IMR-90 (cell line): ENCODE data around the gene HINT3. TPM values are rescaled to one million over a fixed set of nuclear protein-coding genes. Genes with fewer than 3 reads are reported as not detected.

Source experiments
- ATAC-seq: fragments of 200-7000 bp; cut with Tn5 transposase; 2 replicates; pipeline ENCODE4 v1.9.1; 2020; ENCODE audit warnings: low read depth, mild to moderate bottlenecking, moderate library complexity
- BruUV-seq: library from RNA; stranded (reverse); fragments of 400-500 nt; replicated peaks from 2 replicates; lab custom pipeline; 2021; lab: Mats Ljungman, UMichigan
- CTCF ChIA-PET: fragments of 300-600 bp; formaldehyde crosslinking; extraction: SDS; loops from one replicate; lab custom pipeline; 2021; ENCODE audit warnings: antibody characterized with exemption; lab: Yijun Ruan, JAX
- POLR2A ChIA-PET: fragments of 300-600 bp; sonication (Branson Sonifier 250); formaldehyde crosslinking; loops from one replicate; lab custom pipeline; 2022; ENCODE audit warnings: antibody characterized with exemption; ENCODE audit not compliant: unreplicated experiment; lab: Charles Lee
- DNase-seq: peaks from one replicate; pipeline ENCODE4 v3.0.0; 2013
- H2AFZ ChIP-seq: replicated peaks from 2 replicates; pipeline ENCODE3; 2013; ENCODE audit warnings: low read length, mild to moderate bottlenecking; ENCODE audit not compliant: poor library complexity
- H2AK5ac ChIP-seq: 2 replicates; pipeline ENCODE4 v1.6.1; 2013; ENCODE audit warnings: low read depth, low read length, inconsistent platforms
- H2AK9ac ChIP-seq: replicated peaks from 2 replicates; pipeline ENCODE3; 2013; ENCODE audit warnings: mild to moderate bottlenecking, low read depth, low read length, moderate library complexity; ENCODE audit not compliant: poor library complexity
- H2BK120ac ChIP-seq: 2 replicates; pipeline ENCODE4 v1.6.1; 2013; ENCODE audit warnings: low read depth, low read length, inconsistent platforms
- H2BK15ac ChIP-seq: 3 replicates; pipeline ENCODE4 v1.6.1; 2013; ENCODE audit warnings: low read depth, low read length, inconsistent platforms
- H2BK20ac ChIP-seq: 2 replicates; pipeline ENCODE4 v1.6.1; 2013; ENCODE audit warnings: low read depth, mild to moderate bottlenecking, inconsistent platforms, low read length, moderate library complexity
- H2BK5ac ChIP-seq: 2 replicates; pipeline ENCODE4 v1.6.1; 2013; ENCODE audit warnings: mild to moderate bottlenecking, low read depth, low read length, inconsistent platforms; ENCODE audit not compliant: poor library complexity, severe bottlenecking
- H3K14ac ChIP-seq: replicated peaks from 2 replicates; pipeline ENCODE4 v1.6.1; 2013; ENCODE audit warnings: low read depth, low read length, inconsistent platforms
- H3K18ac ChIP-seq: 2 replicates; pipeline ENCODE4 v1.6.1; 2013; ENCODE audit warnings: low read depth, low read length, control low read depth
- H3K23ac ChIP-seq: 2 replicates; pipeline ENCODE4 v1.6.1; 2013; ENCODE audit warnings: low read depth, low read length, inconsistent platforms
- H3K27ac ChIP-seq: 2 replicates; pipeline ENCODE4 v1.5.1; 2013; ENCODE audit warnings: mild to moderate bottlenecking, control low read depth, low read length; ENCODE audit not compliant: insufficient read depth
- H3K27me3 ChIP-seq: 2 replicates; pipeline ENCODE4 v1.6.1; 2013; ENCODE audit warnings: low read length; ENCODE audit not compliant: control insufficient read depth, insufficient read depth
- H3K36me3 ChIP-seq: 2 replicates; pipeline ENCODE4 v1.6.1; 2013; ENCODE audit warnings: low read length, mixed read lengths; ENCODE audit not compliant: control insufficient read depth, insufficient read depth
- H3K4ac ChIP-seq: 2 replicates; pipeline ENCODE4 v1.6.1; 2013; ENCODE audit warnings: low read depth, low read length, inconsistent platforms
- H3K4me1 ChIP-seq: 2 replicates; pipeline ENCODE4 v1.6.1; 2013; ENCODE audit warnings: low read length, mixed read lengths; ENCODE audit not compliant: control insufficient read depth, insufficient read depth
- H3K4me2 ChIP-seq: 2 replicates; pipeline ENCODE4 v1.6.1; 2013; ENCODE audit warnings: low read depth, mild to moderate bottlenecking, control low read depth, low read length, moderate library complexity
- H3K4me3 ChIP-seq: 2 replicates; pipeline ENCODE4 v1.5.1; 2013; ENCODE audit warnings: low read depth, mild to moderate bottlenecking, control low read depth, low read length, moderate library complexity; ENCODE audit not compliant: insufficient read depth
- H3K56ac ChIP-seq: 2 replicates; pipeline ENCODE4 v1.6.1; 2013; ENCODE audit warnings: low read length, inconsistent platforms; ENCODE audit not compliant: insufficient read depth; ENCODE audit errors: extremely low read depth
- H3K79me1 ChIP-seq, 2 experiments: 2 replicates each; pipeline ENCODE4 v1.6.1; 2013; ENCODE audit warnings: low read length in 2 of 2, inconsistent platforms in 1 of 2, low read depth in 1 of 2
- H3K9ac ChIP-seq: 2 replicates; pipeline ENCODE4 v1.6.1; 2013; ENCODE audit warnings: low read depth, low read length, control low read depth
- H3K9me1 ChIP-seq: 2 replicates; pipeline ENCODE4 v1.6.1; 2013; ENCODE audit warnings: low read length, inconsistent platforms; ENCODE audit not compliant: insufficient read depth
- H3K9me3 ChIP-seq: 2 replicates; pipeline ENCODE4 v1.6.1; 2013; ENCODE audit warnings: low read length; ENCODE audit not compliant: control insufficient read depth, insufficient read depth
- H4K20me1 ChIP-seq: 2 replicates; pipeline ENCODE4 v1.6.1; 2013; ENCODE audit warnings: low read length, inconsistent platforms; ENCODE audit not compliant: insufficient read depth
- H4K5ac ChIP-seq: 2 replicates; pipeline ENCODE4 v1.6.1; 2013; ENCODE audit warnings: mild to moderate bottlenecking, low read depth, low read length, control low read depth
- H4K8ac ChIP-seq, 2 experiments: 2 replicates each; pipeline ENCODE4 v1.6.1; 2013; ENCODE audit warnings: low read depth in 2 of 2, low read length in 2 of 2, control low read depth in 1 of 2, inconsistent platforms in 1 of 2
- H4K91ac ChIP-seq: 2 replicates; pipeline ENCODE4 v1.6.1; 2013; ENCODE audit warnings: low read depth, low read length, inconsistent platforms; ENCODE audit not compliant: insufficient read depth
- CHD1 ChIP-seq: IDR thresholded peaks from 2 replicates; pipeline ENCODE4 v1.6.1; 2012; ENCODE audit warnings: low read depth, low read length, improper control_type of control experiment
- FOS ChIP-seq: fragments of 150-350 bp; IDR thresholded peaks from 2 replicates; pipeline ENCODE4 v1.6.1; 2016; ENCODE audit warnings: low read depth, low read length
- MAFK ChIP-seq: IDR thresholded peaks from 2 replicates; pipeline ENCODE4 v1.6.1; 2012; ENCODE audit warnings: low read depth, low read length, improper control_type of control experiment
- MAZ ChIP-seq: IDR thresholded peaks from 2 replicates; pipeline ENCODE4 v1.6.1; 2012; ENCODE audit warnings: low read depth, mild to moderate bottlenecking, low read length, improper control_type of control experiment, moderate library complexity, borderline replicate concordance
- NFE2L2 ChIP-seq: fragments of 150-350 bp; IDR thresholded peaks from 2 replicates; pipeline ENCODE4 v1.6.1; 2016; ENCODE audit warnings: low read depth, mild to moderate bottlenecking, low read length
- RCOR1 ChIP-seq: IDR thresholded peaks from 2 replicates; pipeline ENCODE4 v1.6.1; 2012; ENCODE audit warnings: mild to moderate bottlenecking, low read length, improper control_type of control experiment; ENCODE audit not compliant: insufficient replicate concordance
- WGBS, 2 experiments: methylation state at CpG; one replicate each; pipeline versions ENCODE4 v1.1.5 to v1.1.7; 2013; ENCODE audit warnings: missing lambda C conversion rate in 2 of 2; ENCODE audit not compliant: insufficient read length in 1 of 2; ENCODE audit errors: extremely low coverage in 2 of 2; 5-methylcytosine and 5-hydroxymethylcytosine counted together
- dilution Hi-C: fragments of 300-500 bp; cut with HindIII; formaldehyde crosslinking; loops from one replicate; pipeline ENCODE4 v1.14.3; 2018; ENCODE audit warnings: low sequenced_read_pairs; ENCODE audit not compliant: unreplicated experiment
- in situ Hi-C: fragments of 300-500 bp; cut with MboI; formaldehyde crosslinking; loops from 3 replicates; pipeline ENCODE4 v1.14.3; 2019; ENCODE audit warnings: low sequenced_read_pairs, inconsistent platforms, mixed read lengths
- intact Hi-C: fragments of 100-400 bp; cut with micrococcal nuclease; formaldehyde crosslinking; loops from 2 replicates; pipeline ENCODE4 v1.10.0; 2022
- polyA plus RNA-seq, 3 experiments: library from polyadenylated mRNA; depleted of rRNA; stranded (reverse); fragments of >200 nt; gene quantifications; 2 replicates each; pipeline ENCODE4 v1.2.3, GENCODE V29; 2012; ENCODE audit warnings: low replicate concordance in 1 of 3
- total RNA-seq: library from RNA; depleted of rRNA; stranded (reverse); fragments of >200 nt; gene quantifications from 2 replicates; pipeline ENCODE4 v1.2.3, GENCODE V29; 2012
- TF ChIP-seq, protein P1 (sequence below): conservative IDR thresholded peaks from 2 replicates; pipeline ENCODE4 v1.5.1; 2012; ENCODE audit warnings: mild to moderate bottlenecking, low read depth, low read length, improper control_type of control experiment
- TF ChIP-seq, protein P2 (sequence below): fragments of 150-350 bp; IDR thresholded peaks from 2 replicates; pipeline ENCODE4 v1.6.1; 2016; ENCODE audit warnings: low read depth, mild to moderate bottlenecking, low read length, moderate library complexity, borderline replicate concordance
- TF ChIP-seq, protein P3 (sequence below): fragments of 150-350 bp; IDR thresholded peaks from 2 replicates; pipeline ENCODE4 v1.6.1; 2017; ENCODE audit warnings: mild to moderate bottlenecking, antibody characterized with exemption, low read length, low read depth

HINT3 gene
- total and polyA plus RNA-seq, 2 of the 4 experiments (the other 2 are of a cell fraction): 3.4 to 6.5 TPM

DNA sequence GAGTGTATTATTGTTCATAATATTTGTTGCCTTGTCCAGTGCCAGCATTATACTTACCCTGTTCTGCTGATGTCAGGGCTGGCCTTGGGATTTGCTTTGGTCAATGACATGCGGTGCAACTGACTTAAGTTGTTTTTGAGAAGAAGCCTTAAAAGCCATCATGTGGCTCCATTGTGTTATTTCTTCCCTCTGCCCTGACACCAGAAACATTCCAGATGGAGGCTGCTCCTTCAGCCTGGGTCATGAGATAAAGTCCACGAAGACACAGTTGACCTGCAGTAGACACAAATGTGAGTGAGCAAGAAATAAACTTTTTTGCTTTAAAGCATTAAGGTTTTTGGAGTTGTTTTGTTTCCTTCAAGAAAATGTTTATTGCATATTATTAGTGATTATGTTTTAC, 7.5 kb upstream of the HINT3 start:
- H2AK5ac ChIP-seq: peak overlapping the region; percentile 56; the same call in 1 of the 2 replicates
- no peak for ATAC-seq
- no peak overlapping the region for H3K14ac ChIP-seq
- peaks cover 6% of the 10 kb centered on the region for H3K9me1 ChIP-seq
- in situ Hi-C loops (no loop called here), intact Hi-C loops (loop anchor here (5.0 kb wide), 1 partner anchor 77 kb away; no protein-coding TSS in a partner anchor), dilution Hi-C loops (no loop called here)
- H3K9me3 ChIP-seq: no peaks in the 10 kb centered on the region
- no peak overlapping the region for H4K5ac ChIP-seq
- no peak overlapping the region for H3K56ac ChIP-seq
- no peaks in the 10 kb centered on the region for H3K27me3 ChIP-seq
- no peak overlapping the region for H3K18ac ChIP-seq
- peak overlapping the region; percentile 83 for H2BK15ac ChIP-seq
- H2BK20ac ChIP-seq: peak overlapping the region; percentile 8; the same call in 1 of the 2 replicates
- H2BK5ac ChIP-seq: no peak overlapping the region
- no peaks in the 10 kb centered on the region for H4K20me1 ChIP-seq
- H3K79me1 ChIP-seq: no peaks in the 10 kb centered on the region
- no peak for DNase-seq
- H3K23ac ChIP-seq: no peak overlapping the region
- H4K91ac ChIP-seq: no peak overlapping the region
- H2BK120ac ChIP-seq: peak overlapping the region; percentile 42; the same call in 1 of the 2 replicates
- CTCF ChIA-PET: no interaction called here
- no peak overlapping the region for H2AK9ac ChIP-seq
- no peak overlapping the region for H3K4me2 ChIP-seq
- BruUV-seq: no TSS peak
- H3K4me3 ChIP-seq: no peak overlapping the region
- no peak overlapping the region for H3K27ac ChIP-seq
- H3K9ac ChIP-seq: no peak overlapping the region
- WGBS, 2 experiments: no CpG with 5 or more reads among the region's 2 CpGs
- no peak overlapping the region for H4K8ac ChIP-seq
- no peaks in the 10 kb centered on the region for H3K36me3 ChIP-seq
- H3K4ac ChIP-seq: peak overlapping the region; percentile 58; the same call in 1 of the 2 replicates
- TF ChIP-seq, protein P1, sequence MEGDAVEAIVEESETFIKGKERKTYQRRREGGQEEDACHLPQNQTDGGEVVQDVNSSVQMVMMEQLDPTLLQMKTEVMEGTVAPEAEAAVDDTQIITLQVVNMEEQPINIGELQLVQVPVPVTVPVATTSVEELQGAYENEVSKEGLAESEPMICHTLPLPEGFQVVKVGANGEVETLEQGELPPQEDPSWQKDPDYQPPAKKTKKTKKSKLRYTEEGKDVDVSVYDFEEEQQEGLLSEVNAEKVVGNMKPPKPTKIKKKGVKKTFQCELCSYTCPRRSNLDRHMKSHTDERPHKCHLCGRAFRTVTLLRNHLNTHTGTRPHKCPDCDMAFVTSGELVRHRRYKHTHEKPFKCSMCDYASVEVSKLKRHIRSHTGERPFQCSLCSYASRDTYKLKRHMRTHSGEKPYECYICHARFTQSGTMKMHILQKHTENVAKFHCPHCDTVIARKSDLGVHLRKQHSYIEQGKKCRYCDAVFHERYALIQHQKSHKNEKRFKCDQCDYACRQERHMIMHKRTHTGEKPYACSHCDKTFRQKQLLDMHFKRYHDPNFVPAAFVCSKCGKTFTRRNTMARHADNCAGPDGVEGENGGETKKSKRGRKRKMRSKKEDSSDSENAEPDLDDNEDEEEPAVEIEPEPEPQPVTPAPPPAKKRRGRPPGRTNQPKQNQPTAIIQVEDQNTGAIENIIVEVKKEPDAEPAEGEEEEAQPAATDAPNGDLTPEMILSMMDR: no peak
- TF ChIP-seq, protein P2, sequence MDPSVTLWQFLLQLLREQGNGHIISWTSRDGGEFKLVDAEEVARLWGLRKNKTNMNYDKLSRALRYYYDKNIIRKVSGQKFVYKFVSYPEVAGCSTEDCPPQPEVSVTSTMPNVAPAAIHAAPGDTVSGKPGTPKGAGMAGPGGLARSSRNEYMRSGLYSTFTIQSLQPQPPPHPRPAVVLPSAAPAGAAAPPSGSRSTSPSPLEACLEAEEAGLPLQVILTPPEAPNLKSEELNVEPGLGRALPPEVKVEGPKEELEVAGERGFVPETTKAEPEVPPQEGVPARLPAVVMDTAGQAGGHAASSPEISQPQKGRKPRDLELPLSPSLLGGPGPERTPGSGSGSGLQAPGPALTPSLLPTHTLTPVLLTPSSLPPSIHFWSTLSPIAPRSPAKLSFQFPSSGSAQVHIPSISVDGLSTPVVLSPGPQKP: no peak
- TF ChIP-seq MAZ: no peak
- TF ChIP-seq MAFK: no peak
- no peak for TF ChIP-seq FOS
- no peak for TF ChIP-seq CHD1
- TF ChIP-seq, protein P3, sequence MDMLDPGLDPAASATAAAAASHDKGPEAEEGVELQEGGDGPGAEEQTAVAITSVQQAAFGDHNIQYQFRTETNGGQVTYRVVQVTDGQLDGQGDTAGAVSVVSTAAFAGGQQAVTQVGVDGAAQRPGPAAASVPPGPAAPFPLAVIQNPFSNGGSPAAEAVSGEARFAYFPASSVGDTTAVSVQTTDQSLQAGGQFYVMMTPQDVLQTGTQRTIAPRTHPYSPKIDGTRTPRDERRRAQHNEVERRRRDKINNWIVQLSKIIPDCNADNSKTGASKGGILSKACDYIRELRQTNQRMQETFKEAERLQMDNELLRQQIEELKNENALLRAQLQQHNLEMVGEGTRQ: no peak
- no peak for TF ChIP-seq RCOR1
- no peak for TF ChIP-seq NFE2L2
- POLR2A ChIA-PET: no interaction called here
- H2AFZ ChIP-seq: no peak overlapping the region
- peaks cover 22% of the 10 kb centered on the region for H3K4me1 ChIP-seq
